ENCODE results near the gene COL4A6.

Gene COL4A6

DNA sequence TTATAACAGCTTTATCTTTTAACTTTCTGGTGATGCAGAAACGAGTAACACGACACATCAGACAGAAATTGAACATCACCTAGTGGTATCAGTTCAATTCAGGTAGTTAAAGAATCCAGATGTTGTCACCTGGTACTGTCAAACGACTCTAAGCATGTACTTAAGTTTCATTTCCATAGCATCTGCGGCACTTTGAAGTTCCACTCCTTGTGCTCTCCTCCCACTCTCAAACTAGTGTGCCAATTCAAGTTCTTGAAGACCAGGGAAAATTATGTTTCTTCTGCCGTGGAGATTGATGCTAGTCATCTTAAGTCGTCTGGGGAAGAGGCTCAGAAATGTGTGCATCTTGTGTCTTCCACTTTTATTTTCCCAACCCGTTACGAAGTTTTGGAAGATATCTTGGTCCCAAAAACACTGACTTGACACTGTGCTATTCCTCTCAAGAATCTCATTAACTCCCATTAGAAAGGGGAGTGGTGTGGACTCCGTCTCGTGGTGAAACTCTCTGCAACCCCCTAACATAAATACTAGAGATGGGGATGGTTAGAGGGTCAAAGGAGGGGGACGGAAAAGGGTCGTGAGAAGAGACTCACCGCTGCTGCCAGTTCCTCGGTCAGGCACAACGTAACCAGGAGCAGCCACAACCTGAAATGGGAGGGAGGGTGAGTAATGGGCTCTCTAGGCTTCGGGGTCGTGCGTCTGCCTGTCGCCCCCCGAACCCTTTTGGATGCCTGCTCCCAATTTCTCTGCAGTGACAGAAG lies 693 bp downstream of the COL4A6 start:
- no peak for TF ChIP-seq CTCF (conservative IDR thresholded peaks at IDR 0.05; ENCODE audit: low read depth, low read length)
- H3K4me3 ChIP-seq (ENCODE audit: low read length): peak overlapping the region; percentile 55

GRCh38 chrX:108435261-108435660 lies 3.0 kb downstream of the COL4A6 start:
- no peak overlapping the region for H3K4me3 ChIP-seq (ENCODE audit: low read length)
- no peak for TF ChIP-seq CTCF (conservative IDR thresholded peaks at IDR 0.05; ENCODE audit: low read depth, low read length)
- DNase-seq (ENCODE audit: low read depth): no peak

More for the DNA sequence above, 693 bp downstream of the COL4A6 start:
- no peak for DNase-seq (ENCODE audit: low read depth)

DNA sequence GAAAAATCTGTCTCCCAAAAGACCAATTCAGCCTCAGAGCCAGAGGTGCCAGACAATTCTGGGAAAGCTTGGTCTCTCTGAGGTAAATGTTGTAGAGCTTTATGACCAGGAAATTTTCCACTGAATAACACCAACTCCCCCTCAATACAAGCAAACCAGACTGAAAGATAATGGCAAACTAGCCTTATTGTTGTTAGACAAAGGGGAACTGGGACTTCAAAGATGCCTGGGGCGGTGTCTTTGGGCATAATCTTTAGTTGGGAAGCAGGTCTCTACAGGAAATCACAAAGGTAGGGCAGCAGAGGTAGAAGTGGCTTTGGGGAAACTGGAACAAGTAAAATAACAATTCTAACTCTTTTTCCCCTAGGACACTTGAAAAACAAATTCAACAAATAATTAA lies 12.0 kb downstream of the COL4A6 start:
- TF ChIP-seq CTCF (conservative IDR thresholded peaks at IDR 0.05; ENCODE audit: low read depth, low read length): no peak
- DNase-seq (ENCODE audit: low read depth): no peak

GRCh38 chrX:108420481-108420880 lies 17.7 kb downstream of the COL4A6 start:
- TF ChIP-seq CTCF (conservative IDR thresholded peaks at IDR 0.05; ENCODE audit: low read depth, low read length): no peak
- DNase-seq (ENCODE audit: low read depth): no peak
- no peak overlapping the region for H3K4me3 ChIP-seq (ENCODE audit: low read length)

More for the DNA sequence above, 12.0 kb downstream of the COL4A6 start:
- no peak overlapping the region for H3K4me3 ChIP-seq (ENCODE audit: low read length)

DNA sequence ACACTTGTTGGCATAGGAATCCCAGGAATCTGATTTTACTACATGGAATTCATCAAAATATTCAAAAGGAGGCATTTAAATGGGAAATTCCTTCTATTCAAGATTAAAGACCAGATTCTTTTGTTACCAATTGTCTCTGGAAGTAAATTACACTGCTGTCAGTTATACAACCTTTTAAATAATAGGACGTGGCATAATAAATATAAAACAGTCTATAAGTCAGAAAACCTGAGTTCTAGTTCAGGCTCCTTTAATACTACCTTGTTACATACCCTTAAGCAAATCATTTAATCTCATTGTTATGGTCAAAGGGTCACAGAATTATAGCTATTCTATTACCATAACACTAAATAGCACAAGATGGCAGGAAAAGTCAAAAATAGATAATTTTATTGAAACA lies 18.8 kb downstream of the COL4A6 start:
- DNase-seq (ENCODE audit: low read depth): no peak
- TF ChIP-seq CTCF (conservative IDR thresholded peaks at IDR 0.05; ENCODE audit: low read depth, low read length): no peak
- H3K4me3 ChIP-seq (ENCODE audit: low read length): no peak overlapping the region

DNA sequence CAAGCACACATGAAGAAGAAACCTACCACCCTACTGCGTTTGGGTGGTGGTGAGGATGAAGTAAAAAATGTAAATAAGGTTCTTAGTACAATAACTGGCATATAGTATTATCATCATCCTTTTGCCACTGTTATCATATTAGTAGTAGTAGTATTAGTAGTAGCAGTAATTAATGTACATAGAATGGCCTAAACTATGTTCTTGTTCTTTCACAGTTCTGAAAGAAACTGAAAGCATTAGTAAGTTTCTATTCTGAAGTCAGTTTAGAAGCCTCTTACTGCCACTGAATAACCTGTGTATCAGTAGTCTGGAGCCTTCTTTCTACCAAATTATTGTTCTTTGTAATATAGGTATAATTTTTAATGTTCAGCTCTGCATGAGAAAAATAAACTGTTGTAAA lies 21.0 kb downstream of the COL4A6 start:
- no peak for TF ChIP-seq CTCF (conservative IDR thresholded peaks at IDR 0.05; ENCODE audit: low read depth, low read length)
- no peak overlapping the region for H3K4me3 ChIP-seq (ENCODE audit: low read length)
- no peak for DNase-seq (ENCODE audit: low read depth)

DNA sequence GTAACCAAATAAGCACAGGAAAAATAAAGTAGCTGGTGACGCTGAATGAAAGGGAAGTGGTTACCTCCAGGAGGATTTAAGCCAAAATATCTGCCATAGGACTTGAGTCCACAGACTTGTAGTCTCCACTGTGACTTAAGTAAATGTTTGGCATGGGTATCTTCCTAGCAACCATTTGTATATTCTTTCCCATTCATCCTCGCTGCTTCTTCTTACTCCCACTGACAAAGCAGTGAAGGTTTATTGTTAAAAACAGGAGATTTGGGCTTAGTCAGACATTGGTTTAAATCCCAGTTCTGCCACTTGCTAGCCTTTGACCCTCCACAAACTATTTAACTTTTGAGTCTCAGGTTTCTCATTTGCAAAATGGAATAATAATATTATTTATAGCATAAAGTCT lies 22.3 kb downstream of the COL4A6 start:
- no peak for DNase-seq (ENCODE audit: low read depth)
- H3K4me3 ChIP-seq (ENCODE audit: low read length): no peak overlapping the region
- TF ChIP-seq CTCF (conservative IDR thresholded peaks at IDR 0.05; ENCODE audit: low read depth, low read length): no peak
